GM18498 (cell line): ENCODE measurements around the gene ARMS2.

Experiments
- ATAC-seq: cut with Tn5 transposase; IDR thresholded peaks from one replicate; pipeline ENCODE4 v1.9.1; 2021; ENCODE audit warnings: mild to moderate bottlenecking, moderate library complexity; ENCODE audit not compliant: unreplicated experiment

The ARMS2 gene

DNA sequence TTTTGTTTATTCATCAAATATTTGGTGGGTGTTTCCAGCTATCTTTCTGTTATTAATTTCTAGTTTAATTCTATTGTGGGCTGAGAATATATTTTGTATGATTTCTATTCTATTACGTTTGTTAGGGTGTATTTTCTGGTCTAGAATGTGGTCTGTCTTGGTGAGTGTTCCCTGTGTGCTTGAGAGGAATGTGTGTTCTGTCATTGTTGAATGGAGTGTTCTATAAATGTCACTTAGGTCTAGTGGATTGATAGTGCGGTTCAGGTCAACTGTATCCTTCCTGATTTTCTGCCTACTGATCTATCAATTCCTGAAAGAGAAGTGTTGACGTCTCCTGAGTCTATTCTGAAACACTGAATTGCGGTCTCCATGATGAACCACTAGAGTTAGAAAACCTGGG is 15.4 kb downstream of the ARMS2 start:
- no peak for ATAC-seq

DNA sequence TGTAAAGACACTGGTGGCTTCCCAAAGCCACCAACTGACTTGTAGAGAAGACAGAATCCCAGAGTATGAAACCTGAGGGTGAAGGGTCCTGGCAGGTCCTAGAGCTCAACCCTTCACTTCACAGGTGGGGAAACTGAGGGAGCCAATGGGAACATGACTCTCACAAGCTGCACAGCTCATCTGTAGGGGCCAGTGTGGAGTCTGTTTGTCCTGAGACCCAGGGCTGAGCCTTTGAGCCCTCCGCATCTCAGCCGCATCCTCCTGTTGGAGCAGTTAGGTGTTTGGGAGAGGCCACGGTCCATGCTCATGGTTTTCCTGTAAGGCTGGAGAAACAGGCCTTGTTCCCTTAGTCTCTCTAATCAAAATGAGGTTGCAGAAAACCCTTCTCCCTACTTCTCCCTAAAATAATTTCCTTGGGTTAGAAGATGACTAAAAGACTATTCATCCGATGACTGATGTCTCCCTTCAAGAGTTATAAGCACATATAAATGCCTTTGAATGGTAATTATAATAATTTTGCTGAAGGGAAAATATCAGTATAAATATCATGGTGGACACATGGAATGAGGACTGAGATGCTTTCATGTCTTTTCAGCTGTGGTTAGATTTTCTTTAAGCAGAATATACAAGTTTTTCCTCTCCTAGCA is 17.2 kb downstream of the ARMS2 start:
- no peak for ATAC-seq

DNA sequence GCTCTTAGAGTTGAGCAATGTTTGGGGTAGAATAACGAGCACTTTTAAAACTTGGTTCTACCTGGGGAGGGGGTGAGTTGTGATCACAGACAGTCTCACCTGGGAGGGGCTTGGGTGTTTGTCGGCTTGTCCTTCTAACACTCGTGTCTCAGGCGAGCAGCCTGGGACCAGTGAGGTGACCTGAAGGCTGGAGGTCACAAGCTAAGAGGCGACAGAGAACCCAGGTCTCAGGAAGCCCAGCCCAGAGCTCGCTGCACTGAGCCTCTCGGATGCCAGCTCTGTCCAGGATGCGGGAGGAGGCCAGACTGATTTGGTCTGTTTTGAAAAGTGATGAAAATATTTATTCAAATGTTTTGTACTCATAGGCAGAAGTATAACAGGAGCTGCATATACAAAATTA is 18.7 kb downstream of the ARMS2 start:
- ATAC-seq = no peak

DNA sequence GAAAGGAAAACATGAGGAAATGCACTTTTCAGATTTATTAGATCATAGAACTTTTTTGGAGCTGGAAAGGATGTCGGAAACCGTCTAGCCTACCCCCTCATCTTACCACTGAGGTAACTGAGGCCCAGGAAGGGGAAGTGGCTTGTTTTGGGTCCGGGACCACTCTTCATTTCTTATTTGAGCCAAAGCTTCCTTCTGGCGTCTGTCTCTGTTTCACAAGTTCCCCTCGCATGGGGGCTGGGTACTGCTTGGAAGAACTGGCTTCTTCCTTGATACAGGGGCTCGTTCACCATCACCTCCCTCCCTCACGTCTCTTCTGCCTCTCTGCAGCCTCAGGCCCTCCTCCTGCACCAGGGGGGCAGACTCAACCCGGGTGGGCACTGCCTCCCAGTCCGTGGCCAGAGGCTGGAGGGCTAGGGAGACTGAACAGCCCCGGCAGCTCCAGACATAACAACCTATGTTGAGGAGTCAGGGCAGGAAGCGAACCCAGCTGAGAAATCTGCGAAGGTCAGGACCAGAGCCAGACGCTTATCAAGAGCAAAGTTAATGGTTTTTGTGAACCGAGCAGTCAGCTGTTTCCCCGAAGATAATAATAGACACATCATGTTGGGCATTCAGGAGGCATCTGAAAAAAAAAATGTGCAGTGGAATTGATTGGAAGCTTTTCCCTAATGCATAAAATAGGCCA is 19.8 kb downstream of the ARMS2 start:
- ATAC-seq = no peak

DNA sequence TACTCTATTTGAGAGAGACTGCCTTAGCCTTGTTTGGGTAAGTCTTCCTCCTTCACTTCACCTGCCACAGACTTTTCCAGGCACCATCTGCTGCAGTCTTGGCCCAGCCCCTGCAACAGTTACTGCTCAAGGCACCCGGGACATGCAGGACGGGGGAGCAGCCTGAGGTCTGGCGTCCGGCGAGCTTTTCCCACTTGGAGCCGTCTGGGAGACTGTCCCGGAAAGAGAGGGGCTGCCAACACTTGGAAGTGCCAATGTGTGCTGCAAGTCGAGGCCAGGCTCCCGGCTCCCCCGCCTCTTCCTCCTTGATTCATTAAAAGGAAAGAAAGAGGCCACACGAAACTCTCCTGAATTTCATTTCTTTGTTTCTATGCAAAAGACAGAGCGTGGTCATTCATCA is 20.6 kb downstream of the ARMS2 start:
- ATAC-seq = no peak

DNA sequence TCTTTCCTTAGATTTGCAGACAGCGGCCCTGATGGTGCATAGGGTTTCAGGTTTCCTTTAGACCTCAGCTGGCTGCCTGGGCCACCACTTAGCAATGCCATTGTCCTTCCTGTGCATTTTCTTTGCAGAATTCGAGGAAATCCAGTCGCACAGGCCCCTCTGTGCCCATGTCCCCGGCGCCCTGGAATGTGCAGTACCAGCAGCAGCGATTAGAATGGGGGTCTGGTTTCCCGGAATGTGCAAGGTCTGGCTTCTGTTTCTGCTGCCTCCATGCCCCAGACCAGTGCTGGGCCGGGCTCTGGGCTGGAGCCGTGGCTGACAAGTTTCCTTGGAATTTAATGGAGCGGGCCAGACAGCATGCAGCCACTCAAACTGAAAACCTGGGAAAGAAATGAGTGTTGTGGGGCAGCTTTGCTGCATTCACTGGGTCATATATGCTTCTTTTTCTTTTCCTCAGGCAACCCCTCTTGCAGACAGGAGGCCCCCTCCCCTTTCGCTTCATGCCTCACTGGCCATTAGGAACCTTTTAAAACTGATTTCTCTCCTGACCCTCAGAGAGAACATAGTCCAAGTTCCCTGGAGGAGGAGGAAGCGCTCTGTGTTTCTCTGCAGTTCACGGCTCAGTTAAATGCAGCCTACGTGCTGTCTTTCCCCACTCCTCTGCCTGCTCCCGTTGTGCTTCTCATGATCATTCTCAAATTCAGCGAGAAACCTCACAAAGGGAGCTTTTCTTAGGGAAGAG is 21.3 kb downstream of the ARMS2 start:
- ATAC-seq = no peak

DNA sequence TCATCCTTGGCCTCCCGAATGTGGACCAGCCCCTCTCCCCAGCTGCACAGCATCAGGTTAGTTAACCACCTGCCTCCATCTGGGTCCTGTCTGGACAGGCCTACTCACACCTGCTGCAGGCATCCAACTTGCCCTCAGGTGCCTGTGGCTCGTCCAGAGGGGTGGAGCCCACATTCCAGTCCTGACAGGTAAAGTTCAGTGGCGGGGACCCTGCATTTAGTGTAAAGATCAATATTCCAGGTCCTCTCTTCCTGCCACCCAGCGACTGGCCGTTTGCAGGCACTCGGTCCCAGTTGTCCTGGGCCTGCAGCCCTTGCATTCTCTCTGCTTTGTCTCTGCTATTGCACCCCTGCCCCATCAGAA is 21.9 kb downstream of the ARMS2 start:
- ATAC-seq = no peak

DNA sequence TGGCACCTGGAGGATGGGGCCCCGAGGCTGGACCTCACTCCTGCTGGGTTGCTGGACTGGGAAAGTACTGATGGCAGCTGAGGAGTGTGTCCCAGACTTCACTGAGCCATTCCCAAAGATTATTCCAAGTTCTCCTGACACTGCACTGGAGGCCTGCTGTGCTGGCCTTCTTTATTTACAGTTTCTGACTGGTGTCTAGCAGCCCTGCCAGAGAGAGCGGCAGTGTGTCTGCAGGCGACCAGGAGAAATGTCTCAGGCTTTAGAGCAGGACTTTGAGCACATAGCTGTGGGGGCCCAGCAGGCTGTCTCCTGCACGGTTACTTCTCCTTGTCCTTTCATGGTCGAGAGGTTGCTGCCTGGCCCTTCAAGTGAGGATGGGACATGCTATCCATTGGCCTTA is 23.0 kb downstream of the ARMS2 start:
- ATAC-seq = no peak

DNA sequence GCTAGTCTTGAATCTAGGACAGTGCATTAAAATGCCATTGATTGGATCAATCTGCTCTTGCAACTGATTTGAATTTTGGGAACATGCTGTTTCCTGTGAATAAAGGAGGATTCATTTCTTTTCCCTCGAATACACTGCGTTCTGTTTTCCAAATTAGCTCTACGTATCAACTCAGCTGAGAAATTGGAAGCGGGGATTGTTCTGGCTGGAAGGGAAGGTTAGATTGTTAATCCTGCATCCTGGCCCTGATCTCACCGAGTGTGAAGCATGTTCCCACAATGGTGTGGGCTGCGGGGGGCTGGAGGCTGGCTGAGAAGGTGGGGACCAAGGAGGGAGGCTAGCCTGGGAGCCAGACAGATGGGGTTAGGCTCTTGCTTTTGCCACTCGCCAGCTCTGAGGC is 24.5 kb downstream of the ARMS2 start:
- no peak for ATAC-seq

DNA sequence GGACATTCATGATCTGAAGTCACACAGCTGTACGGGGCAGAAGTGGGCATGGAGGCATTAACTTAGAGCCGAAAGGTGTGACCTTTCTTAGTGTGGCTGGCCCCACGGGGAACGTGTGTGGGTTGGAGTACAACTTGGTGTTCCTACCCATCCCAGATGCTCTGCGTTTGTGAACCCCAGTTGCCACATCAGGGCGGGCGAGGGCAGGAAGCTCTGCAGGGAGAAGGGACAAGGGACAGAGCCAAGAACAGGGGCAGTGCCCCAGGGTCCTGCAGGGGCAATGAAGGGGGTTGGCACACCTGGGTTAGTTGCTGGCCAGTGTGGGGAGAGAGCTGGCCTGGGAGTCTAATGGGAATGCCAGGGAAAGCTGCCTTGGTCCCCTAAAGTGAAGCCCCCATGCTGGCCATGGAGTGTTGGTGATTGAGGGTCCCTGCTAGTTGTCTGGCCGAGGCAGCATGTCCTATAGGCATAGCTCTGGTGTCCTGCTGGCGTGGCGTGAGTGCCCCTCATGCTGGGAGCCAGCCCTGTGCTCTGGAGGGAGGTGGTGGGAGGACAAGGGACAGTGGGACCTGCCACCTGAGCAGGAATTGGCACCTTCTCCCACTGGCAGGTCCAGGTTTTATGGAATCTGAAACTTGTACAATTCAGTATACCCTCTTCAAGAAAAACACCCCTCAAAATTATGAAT is 25.8 kb downstream of the ARMS2 start:
- ATAC-seq = no peak

DNA sequence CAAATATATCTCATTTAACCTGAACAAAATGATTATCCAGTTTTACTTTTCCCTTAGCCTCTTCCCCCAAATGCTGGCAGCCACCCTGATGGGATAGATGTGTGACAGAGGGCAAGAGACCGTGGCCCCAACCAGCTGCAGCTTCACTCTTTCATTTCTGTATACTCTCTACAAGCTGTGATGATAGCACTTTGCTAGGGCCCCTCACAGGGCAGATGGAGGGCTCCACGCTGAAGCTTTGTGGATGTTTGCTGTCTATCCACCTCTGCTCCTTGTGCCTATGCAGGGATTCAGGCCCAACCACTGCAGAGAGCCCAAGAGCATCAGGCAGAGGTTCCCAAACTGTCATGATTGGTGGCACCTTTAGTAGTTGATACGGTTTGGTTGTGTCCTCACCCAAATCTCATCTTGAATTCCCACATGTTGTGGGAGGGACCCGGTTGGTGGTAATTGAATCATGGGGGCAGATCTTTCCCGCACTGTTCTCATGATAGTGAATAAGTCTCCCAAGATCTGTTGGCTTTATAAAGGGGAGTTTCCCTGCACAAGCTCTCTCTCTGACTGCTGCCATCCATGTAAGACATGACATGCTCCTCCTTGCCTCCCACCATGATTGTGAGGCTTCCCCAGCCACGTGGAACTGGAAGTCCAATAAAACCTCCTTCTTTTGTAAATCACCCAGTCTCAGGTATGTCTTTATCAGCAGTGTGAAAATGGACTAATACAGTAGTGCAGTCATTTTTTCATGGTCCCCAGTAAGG is 27.0 kb downstream of the ARMS2 start:
- no peak for ATAC-seq

DNA sequence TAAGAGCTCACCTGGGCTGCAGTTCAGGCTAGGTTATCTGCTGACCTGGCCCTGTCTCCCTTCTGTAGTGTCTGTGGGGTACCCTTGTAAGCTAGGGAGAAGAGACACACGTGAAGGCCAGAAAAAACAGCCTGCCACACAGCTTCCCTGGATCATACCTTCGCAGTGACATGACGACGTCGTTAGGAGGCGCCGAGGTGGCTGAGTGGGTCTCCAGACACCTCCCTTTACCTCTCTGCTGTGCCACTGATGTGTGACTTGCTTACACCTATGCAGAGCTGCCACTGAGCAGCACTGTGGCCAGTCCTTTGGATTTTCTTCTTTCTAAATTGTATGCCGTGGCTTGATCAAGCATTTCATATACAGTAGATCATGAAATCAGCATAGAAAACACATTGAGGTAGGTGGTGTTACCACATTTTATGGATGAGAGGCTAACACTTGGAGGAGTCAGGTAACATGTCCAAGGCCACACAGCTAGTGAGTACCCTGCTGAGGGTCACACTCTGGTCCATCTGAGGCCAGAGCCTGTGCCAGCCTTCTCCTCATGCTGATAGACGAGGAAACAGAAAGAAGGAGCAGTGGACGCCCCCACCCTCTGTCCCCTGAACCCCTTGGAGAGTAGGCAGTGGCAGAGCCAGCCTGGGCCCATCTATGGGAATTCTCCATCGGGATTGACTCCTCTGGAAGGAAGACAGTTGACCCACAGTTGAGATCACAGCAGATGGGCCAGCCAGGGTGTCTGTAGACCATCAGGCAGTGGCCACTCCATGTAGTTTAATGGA is 30.0 kb downstream of the ARMS2 start:
- no peak for ATAC-seq

DNA sequence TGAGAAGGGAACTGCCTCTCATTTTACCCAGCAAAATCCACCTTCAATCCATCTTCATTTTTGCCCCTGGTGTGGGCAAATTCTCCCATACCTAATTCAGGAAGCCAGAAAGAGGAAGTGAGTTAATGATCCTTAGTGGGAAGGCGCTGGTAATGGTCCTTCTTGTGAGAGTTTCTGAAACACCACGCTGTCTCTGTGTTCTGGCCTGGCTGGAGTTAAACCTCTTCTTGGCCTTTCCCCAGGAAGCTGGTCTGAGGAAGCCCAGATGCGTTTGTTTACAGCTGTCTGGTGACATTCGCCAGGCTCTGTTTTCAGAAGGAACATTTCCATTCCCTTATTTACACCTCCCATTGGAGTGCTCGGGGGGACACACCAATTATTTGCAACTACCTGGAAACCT is 31.2 kb downstream of the ARMS2 start:
- ATAC-seq = no peak

DNA sequence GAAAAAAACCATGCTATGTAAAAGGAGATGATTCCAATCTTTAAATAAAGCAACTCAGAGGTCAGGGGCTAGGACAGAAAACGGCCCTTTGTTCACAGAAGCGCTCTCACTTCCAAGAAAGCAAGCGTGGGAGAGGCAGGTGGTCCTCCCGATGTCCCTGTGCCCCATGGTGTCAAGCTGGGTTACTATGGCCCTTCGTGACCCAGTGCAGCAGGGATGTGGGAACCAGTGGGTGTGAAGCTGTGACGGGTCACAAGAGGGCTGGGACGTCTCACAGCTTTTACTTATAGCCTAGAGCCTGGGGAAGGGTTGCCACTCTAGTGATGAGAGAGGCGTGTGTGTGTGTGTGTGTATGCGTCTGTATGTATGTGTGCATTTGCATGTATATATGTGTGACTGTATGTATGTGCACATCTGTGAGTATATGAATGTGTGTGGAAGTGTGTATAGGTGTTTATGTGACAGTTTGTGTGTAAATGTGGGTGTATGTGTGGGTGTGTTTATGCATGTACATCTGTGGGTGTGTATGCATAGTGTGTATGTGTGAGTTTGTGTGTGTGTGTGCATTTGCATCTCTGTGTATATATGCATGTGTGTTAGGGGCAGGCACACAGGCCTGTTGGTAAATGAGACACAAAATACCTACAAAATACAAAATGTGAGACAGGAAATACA is 32.1 kb downstream of the ARMS2 start:
- ATAC-seq = no peak

DNA sequence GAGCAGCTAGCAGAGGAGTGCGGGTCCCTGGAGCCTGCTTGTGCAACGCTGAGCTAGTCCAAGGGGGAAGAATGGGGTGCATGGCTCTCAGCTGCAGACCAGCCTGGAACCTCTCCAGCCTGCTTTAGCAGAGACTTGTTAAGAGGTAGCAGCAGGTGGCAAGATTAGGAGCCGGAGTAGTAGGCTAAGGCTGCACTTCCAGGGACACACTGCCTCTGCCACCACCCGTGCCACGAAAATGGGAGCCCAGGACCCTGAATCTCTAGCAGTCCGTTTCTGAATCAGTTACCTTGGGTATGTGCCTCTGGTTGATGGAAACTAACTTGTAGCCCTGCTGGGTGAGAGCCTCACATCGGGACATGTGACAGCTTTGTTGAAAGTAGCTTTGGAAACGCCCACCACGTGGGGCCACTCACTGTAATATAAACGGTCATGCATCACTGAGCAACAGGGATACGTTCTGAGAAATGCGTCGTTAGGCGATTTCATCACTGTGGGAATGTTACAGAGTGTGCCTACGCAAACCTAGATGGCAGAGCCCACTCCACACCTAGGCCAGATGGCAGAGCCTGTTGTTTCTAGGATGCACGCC is 32.8 kb downstream of the ARMS2 start:
- no peak for ATAC-seq

DNA sequence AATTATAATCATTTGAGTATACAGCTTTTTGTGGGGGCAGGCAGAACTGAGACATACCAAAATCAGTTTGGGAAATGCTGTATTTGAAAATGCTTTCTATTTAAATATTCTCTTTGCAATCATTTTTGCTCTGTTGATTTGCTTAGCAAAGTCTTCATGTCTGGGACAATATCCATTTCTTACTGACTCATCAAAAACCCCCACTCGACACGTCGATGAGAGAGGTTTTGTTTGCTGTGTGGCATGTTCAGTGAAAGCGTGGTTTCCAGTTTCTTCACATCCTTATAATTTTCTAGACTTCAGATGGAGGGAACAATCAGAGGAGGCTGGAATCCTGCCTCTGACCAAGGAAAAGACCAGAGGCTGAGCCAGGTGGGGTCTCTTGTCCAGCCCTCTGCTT is 35.8 kb downstream of the ARMS2 start:
- no peak for ATAC-seq

DNA sequence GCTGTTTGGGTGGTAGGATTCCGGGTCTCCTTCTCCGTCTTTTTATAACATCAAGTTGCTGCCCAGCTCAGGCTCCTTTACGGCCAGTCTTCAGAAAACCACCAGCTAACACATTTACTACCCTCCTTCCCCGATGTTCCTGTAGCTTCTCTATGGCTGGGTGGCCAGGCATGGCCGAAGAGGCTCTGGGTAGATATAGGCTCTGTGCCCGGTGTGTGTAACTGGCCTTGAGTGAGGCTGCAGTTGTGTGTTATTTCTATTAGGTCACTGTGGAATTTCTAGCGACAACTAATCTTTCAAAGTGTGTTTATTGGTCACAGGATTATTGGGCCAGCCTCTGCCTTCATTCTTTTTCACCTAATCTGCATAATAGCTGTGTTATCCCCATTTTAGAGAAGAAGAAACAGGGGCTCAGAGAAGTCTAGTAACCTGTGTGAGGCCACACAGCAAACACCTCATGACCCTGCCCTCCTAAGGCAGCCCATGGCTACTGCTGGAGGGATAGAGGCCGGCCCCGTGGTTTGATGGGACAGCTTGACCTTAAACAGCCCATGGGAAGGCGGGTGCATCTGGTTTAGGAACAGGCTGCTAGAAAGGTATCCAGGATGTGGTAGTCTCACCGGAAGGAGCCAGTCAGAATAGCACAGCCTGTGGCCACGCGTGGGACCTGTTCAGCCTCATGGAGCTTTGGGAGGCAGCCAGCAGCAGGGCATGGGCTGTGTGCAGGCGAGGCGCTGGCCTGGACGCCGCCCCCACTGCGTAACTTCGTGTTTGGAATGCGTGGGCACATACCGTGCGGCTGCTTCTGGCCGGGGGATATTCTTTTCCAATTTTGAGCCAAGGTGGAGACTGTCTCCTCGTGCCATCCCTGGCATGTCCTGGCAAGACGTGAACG is 36.6 kb downstream of the ARMS2 start:
- no peak for ATAC-seq

DNA sequence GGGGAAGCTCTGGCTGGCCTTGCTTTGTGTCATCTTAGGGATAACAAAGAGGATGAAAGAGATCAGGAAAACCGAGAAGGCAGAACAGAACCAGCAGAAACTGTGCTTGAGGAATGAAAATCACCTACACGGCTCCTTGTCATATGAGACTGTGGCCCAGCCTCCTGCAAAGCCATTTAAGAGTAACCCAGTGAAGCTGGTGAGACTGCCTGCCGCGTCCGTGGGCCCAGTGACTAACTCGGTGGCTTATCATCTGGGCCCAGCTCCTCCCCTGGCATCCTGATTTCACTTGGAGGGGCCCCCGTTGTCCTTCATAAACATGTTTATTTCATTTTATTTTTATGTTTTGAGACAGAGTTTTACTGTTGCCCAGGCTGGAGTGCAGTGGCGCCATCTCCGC is 37.6 kb downstream of the ARMS2 start:
- ATAC-seq = no peak
